HepG2 (cell line): ENCODE measurements around the gene SRCAP. TPM values are rescaled to one million over a fixed set of nuclear protein-coding genes. Genes with fewer than 3 reads are reported as not detected.

Experiments
- ARNT ChIP-seq: fragments of 450-650 bp; IDR thresholded peaks from 2 replicates; pipeline ENCODE4 v1.6.1; 2017
- ATF3 ChIP-seq: sonication (generic); formaldehyde crosslinking; IDR thresholded peaks from 2 replicates; pipeline ENCODE4 v1.4.0; 2020; ENCODE audit warnings: missing genetic modification reagents
- ATF7 ChIP-seq, 2 experiments: fragments of 450-650 bp in 1 of 2; sonication (generic) in 1 of 2; formaldehyde crosslinking in 1 of 2; IDR thresholded peaks; 2 replicates each; pipeline versions ENCODE4 v1.4.0 to v1.6.1; 2016 to 2020; ENCODE audit warnings: antibody characterized with exemption in 1 of 2, mild to moderate bottlenecking in 1 of 2, missing genetic modification reagents in 1 of 2
- BORCS8-MEF2B ChIP-seq: sonication (generic); formaldehyde crosslinking; IDR thresholded peaks from 2 replicates; pipeline ENCODE4 v1.8.0; 2022; ENCODE audit warnings: mild to moderate bottlenecking, missing genetic modification reagents
- CBX1 ChIP-seq: IDR thresholded peaks from one replicate; pipeline ENCODE4 v1.6.1; 2016; ENCODE audit warnings: antibody characterized with exemption, low read depth
- ELF1 ChIP-seq: sonication (generic); formaldehyde crosslinking; IDR thresholded peaks from 2 replicates; pipeline ENCODE4 v1.4.0; 2020; ENCODE audit warnings: missing genetic modification reagents
- GATAD1 ChIP-seq: IDR thresholded peaks from 2 replicates; pipeline ENCODE4 v1.6.1; 2016; ENCODE audit warnings: missing genetic modification reagents, missing compliant biosample characterization
- GLI4 ChIP-seq: sonication (generic); formaldehyde crosslinking; IDR thresholded peaks from 2 replicates; pipeline ENCODE4 v1.5.1; 2020; ENCODE audit warnings: missing genetic modification reagents, mild to moderate bottlenecking, moderate library complexity, borderline replicate concordance
- HNRNPH1 ChIP-seq: fragments of 200-400 bp; formaldehyde crosslinking; optimal IDR thresholded peaks from 2 replicates; pipeline ENCODE3; 2017; ENCODE audit warnings: mild to moderate bottlenecking, low read depth, low read length
- KDM4B ChIP-seq: sonication (generic); formaldehyde crosslinking; IDR thresholded peaks from 2 replicates; pipeline ENCODE4 v1.4.0; 2020; ENCODE audit warnings: missing genetic modification reagents
- MED1 ChIP-seq: sonication (generic); formaldehyde crosslinking; IDR thresholded peaks from 2 replicates; pipeline ENCODE4 v1.4.0; 2020; ENCODE audit warnings: missing genetic modification reagents
- NKX3-1 ChIP-seq: sonication (generic); formaldehyde crosslinking; IDR thresholded peaks from 2 replicates; pipeline ENCODE4 v1.5.0; 2020; ENCODE audit warnings: missing genetic modification reagents
- NRL ChIP-seq: sonication (generic); formaldehyde crosslinking; IDR thresholded peaks from 2 replicates; pipeline ENCODE4 v1.5.0; 2020; ENCODE audit warnings: missing genetic modification reagents, mild to moderate bottlenecking, moderate library complexity, borderline replicate concordance
- PAF1 ChIP-seq: IDR thresholded peaks from 2 replicates; pipeline ENCODE4 v1.6.1; 2016; ENCODE audit warnings: missing genetic modification reagents, missing compliant biosample characterization
- SP140L ChIP-seq: sonication (generic); formaldehyde crosslinking; IDR thresholded peaks from 2 replicates; pipeline ENCODE4 v1.4.0; 2020; ENCODE audit warnings: missing genetic modification reagents, borderline replicate concordance
- THAP9 ChIP-seq: sonication (generic); formaldehyde crosslinking; IDR thresholded peaks from 2 replicates; pipeline ENCODE4; 2020; ENCODE audit warnings: missing genetic modification reagents, mild to moderate bottlenecking, borderline replicate concordance
- TMF1 ChIP-seq: sonication (generic); formaldehyde crosslinking; IDR thresholded peaks from 2 replicates; pipeline ENCODE4 v1.8.1; 2022; ENCODE audit warnings: low read depth, missing genetic modification reagents
- TRIM24 ChIP-seq: sonication (generic); formaldehyde crosslinking; IDR thresholded peaks from 2 replicates; pipeline ENCODE4 v1.8.0; 2022; ENCODE audit warnings: mild to moderate bottlenecking, missing genetic modification reagents
- U2AF2 ChIP-seq: fragments of 200-400 bp; formaldehyde crosslinking; IDR thresholded peaks from 2 replicates; pipeline ENCODE4 v1.6.1; 2017; ENCODE audit warnings: low read depth, mild to moderate bottlenecking, low read length
- ZFP37 ChIP-seq: sonication (generic); formaldehyde crosslinking; IDR thresholded peaks from 2 replicates; pipeline ENCODE4 v1.4.0; 2020; ENCODE audit warnings: missing genetic modification reagents, borderline replicate concordance
- ZHX1 ChIP-seq: sonication (generic); formaldehyde crosslinking; IDR thresholded peaks from 2 replicates; pipeline ENCODE4 v1.8.1; 2022; ENCODE audit warnings: low read depth, mild to moderate bottlenecking, missing genetic modification reagents
- ZNF317 ChIP-seq: sonication (generic); formaldehyde crosslinking; IDR thresholded peaks from 2 replicates; pipeline ENCODE4 v1.5.0; 2020; ENCODE audit warnings: mild to moderate bottlenecking, missing genetic modification reagents
- ZNF557 ChIP-seq: sonication (generic); formaldehyde crosslinking; IDR thresholded peaks from 2 replicates; pipeline ENCODE4 v1.4.0; 2020; ENCODE audit warnings: missing genetic modification reagents
- polyA plus RNA-seq, 8 experiments: library from polyadenylated mRNA; depleted of rRNA in 3 of 8; stranded (reverse) in 7 of 8; unstranded in 1 of 8; fragments of >200 nt; fragmentation: Illumina TruSeq in 4 of 8; extraction: Trizol in 4 of 8; gene quantifications; 2 replicates each; pipeline versions ENCODE4 v1.2.1 to v1.2.3, GENCODE V29; 2011 to 2016; ENCODE audit warnings: low read depth in 4 of 8, missing spikeins in 1 of 8, mixed read lengths in 1 of 8; ENCODE audit not compliant: insufficient read depth in 1 of 8
- total RNA-seq, 5 experiments: library from RNA; depleted of rRNA; stranded (reverse); fragments of >200 nt; fragmentation: Illumina TruSeq; extraction: Trizol; gene quantifications; 2 replicates each; pipeline ENCODE4 v1.2.3, GENCODE V29; 2016; ENCODE audit warnings: low read depth in 1 of 5

The SRCAP gene
- total and polyA plus RNA-seq, 2 of the 13 experiments (the other 11 are each of a cell fraction or from before 2014, with no cell fraction given), result 4.9 to 9.0 TPM

- TF ChIP-seq THAP9 (peak; percentile 84), KDM4B (peak; percentile 96), TRIM24 (CRISPR knock-in tag) (no peak), GATAD1 (CRISPR knock-in tag) (peak; percentile 83), ATF7 (IDR thresholded peaks at IDR 0.05) (peak; percentile 69), ATF7 (CRISPR knock-in tag; IDR thresholded peaks at IDR 0.05) (peak; percentile 21; the same call in 1 of the 2 replicates), ZFP37 (CRISPR knock-in tag) (no peak; the same call in 1 of the 2 replicates), ARNT (no peak), NKX3-1 (CRISPR knock-in tag) (peak; percentile 82), BORCS8-MEF2B (CRISPR knock-in tag) (peak; percentile 89), HNRNPH1 (no peak), SP140L (CRISPR knock-in tag) (no peak), NRL (CRISPR knock-in tag) (peak; percentile 97; the same call in 1 of the 2 replicates), PAF1 (CRISPR knock-in tag) (no peak; the same call in 1 of the 2 replicates), ZNF557 (CRISPR knock-in tag) (no peak; the same call in 1 of the 2 replicates), U2AF2 (peak; percentile 86; the same call in 1 of the 2 replicates), ELF1 (CRISPR knock-in tag) (peak; percentile 87), ZHX1 (CRISPR knock-in tag) (peak; percentile 79), MED1 (CRISPR knock-in tag) (peak; percentile 65), TMF1 (CRISPR knock-in tag) (peak; percentile 87; the same call in 1 of the 2 replicates), ATF3 (CRISPR knock-in tag) (peak; percentile 91), ZNF317 (CRISPR knock-in tag) (peak; percentile 32; the same call in 1 of the 2 replicates), CBX1 (no peak), GLI4 (peak; percentile 93)
Observed at GRCh38 chr16:30775392-30776188, 76.6 kb downstream of the SRCAP start (continued).
